WTC11 (cell line): Measurements from ENCODE around the gene WTAP. TPM values are rescaled to one million over a fixed set of nuclear protein-coding genes. Genes with fewer than 3 reads are reported as not detected.

ENCODE experiments used
- ATF1 ChIP-seq: sonication (generic); formaldehyde crosslinking; IDR thresholded peaks from 2 replicates; pipeline ENCODE4 v1.8.1; 2023; ENCODE audit warnings: mild to moderate bottlenecking, moderate library complexity, missing genetic modification reagents
- ESRRA ChIP-seq: sonication (generic); formaldehyde crosslinking; IDR thresholded peaks from 2 replicates; pipeline ENCODE4 v1.8.1; 2022; ENCODE audit warnings: mild to moderate bottlenecking, missing genetic modification reagents, borderline replicate concordance
- ETV6 ChIP-seq: sonication (generic); formaldehyde crosslinking; IDR thresholded peaks from 2 replicates; pipeline ENCODE4 v1.8.1; 2022; ENCODE audit warnings: mild to moderate bottlenecking, missing genetic modification reagents
- FOXK1 ChIP-seq: sonication (generic); formaldehyde crosslinking; IDR thresholded peaks from 2 replicates; pipeline ENCODE4 v1.8.0; 2022; ENCODE audit warnings: mild to moderate bottlenecking, moderate library complexity, missing genetic modification reagents
- GTF2I ChIP-seq: fragments of 250-450 bp; sonication (Bioruptor Pico); conservative IDR thresholded peaks from 2 replicates; pipeline ENCODE4 v1.4.0; 2021; ENCODE audit warnings: mild to moderate bottlenecking
- HMGA2 ChIP-seq: fragments of 250-450 bp; sonication (Bioruptor Pico); IDR thresholded peaks from 2 replicates; pipeline ENCODE4 v1.4.0; 2021; ENCODE audit warnings: mild to moderate bottlenecking, moderate library complexity
- MLX ChIP-seq: sonication (generic); formaldehyde crosslinking; IDR thresholded peaks from 2 replicates; pipeline ENCODE4 v1.8.1; 2023; ENCODE audit warnings: mild to moderate bottlenecking, missing genetic modification reagents, moderate library complexity
- MYBL2 ChIP-seq: sonication (generic); formaldehyde crosslinking; IDR thresholded peaks from 2 replicates; pipeline ENCODE4 v1.8.1; 2023; ENCODE audit warnings: mild to moderate bottlenecking, moderate library complexity, missing genetic modification reagents
- NR1H2 ChIP-seq: sonication (generic); formaldehyde crosslinking; IDR thresholded peaks from 2 replicates; pipeline ENCODE4 v1.9.0; 2021; ENCODE audit warnings: mild to moderate bottlenecking, moderate library complexity, missing genetic modification reagents
- NR3C1 ChIP-seq: sonication (generic); formaldehyde crosslinking; conservative IDR thresholded peaks from 2 replicates; pipeline ENCODE4 v1.8.1; 2023; ENCODE audit warnings: low read depth, mild to moderate bottlenecking, missing genetic modification reagents
- SMAD3 ChIP-seq: sonication (generic); formaldehyde crosslinking; IDR thresholded peaks from 2 replicates; pipeline ENCODE4 v1.8.0; 2022; ENCODE audit warnings: missing genetic modification reagents, mild to moderate bottlenecking, borderline replicate concordance
- SOX15 ChIP-seq: fragments of 250-450 bp; sonication (Bioruptor Pico); IDR thresholded peaks from 2 replicates; pipeline ENCODE4 v1.9.0; 2021; ENCODE audit warnings: mild to moderate bottlenecking
- TP53 ChIP-seq: sonication (generic); formaldehyde crosslinking; IDR thresholded peaks from 2 replicates; pipeline ENCODE4 v1.8.1; 2023; ENCODE audit warnings: mild to moderate bottlenecking, missing genetic modification reagents
- ZBTB43 ChIP-seq: sonication (generic); formaldehyde crosslinking; IDR thresholded peaks from 2 replicates; pipeline ENCODE4 v1.8.1; 2023; ENCODE audit warnings: mild to moderate bottlenecking, missing genetic modification reagents
- ZNF317 ChIP-seq: sonication (generic); formaldehyde crosslinking; IDR thresholded peaks from 2 replicates; pipeline ENCODE4 v1.8.1; 2023; ENCODE audit warnings: low read depth, mild to moderate bottlenecking, moderate library complexity, missing genetic modification reagents, borderline replicate concordance
- ZNF425 ChIP-seq: fragments of 250-450 bp; sonication (Bioruptor Pico); conservative IDR thresholded peaks from 2 replicates; pipeline ENCODE4 v1.9.0; 2021; ENCODE audit warnings: mild to moderate bottlenecking
- total RNA-seq: library from RNA; stranded (reverse); gene quantifications from 3 replicates; pipeline ENCODE4 v1.2.3, GENCODE V29; 2021
- TF ChIP-seq, protein P1 (sequence below): sonication (generic); formaldehyde crosslinking; IDR thresholded peaks from 2 replicates; pipeline ENCODE4 v1.8.1; 2023; ENCODE audit warnings: mild to moderate bottlenecking, moderate library complexity, missing genetic modification reagents
- TF ChIP-seq, protein P2 (sequence below): fragments of 250-450 bp; sonication (Bioruptor Pico); IDR thresholded peaks from 2 replicates; pipeline ENCODE4 v2.1.2; 2022; ENCODE audit warnings: mild to moderate bottlenecking, moderate library complexity
- TF ChIP-seq, protein P3 (sequence below): sonication (generic); formaldehyde crosslinking; IDR thresholded peaks from 2 replicates; pipeline ENCODE4 v1.8.1; 2022; ENCODE audit warnings: low read depth, missing genetic modification reagents, borderline replicate concordance
- TF ChIP-seq, protein P4 (sequence below): fragments of 250-450 bp; sonication (Bioruptor Pico); IDR thresholded peaks from 2 replicates; pipeline ENCODE4 v1.9.0; 2021; ENCODE audit warnings: mild to moderate bottlenecking
- TF ChIP-seq, protein P5 (sequence below): sonication (generic); formaldehyde crosslinking; IDR thresholded peaks from 2 replicates; pipeline ENCODE4 v1.8.0; 2023; ENCODE audit warnings: mild to moderate bottlenecking, missing genetic modification reagents

Gene WTAP
- total RNA-seq, 1 experiment from 2014 or later, result 88.8 TPM

DNA sequence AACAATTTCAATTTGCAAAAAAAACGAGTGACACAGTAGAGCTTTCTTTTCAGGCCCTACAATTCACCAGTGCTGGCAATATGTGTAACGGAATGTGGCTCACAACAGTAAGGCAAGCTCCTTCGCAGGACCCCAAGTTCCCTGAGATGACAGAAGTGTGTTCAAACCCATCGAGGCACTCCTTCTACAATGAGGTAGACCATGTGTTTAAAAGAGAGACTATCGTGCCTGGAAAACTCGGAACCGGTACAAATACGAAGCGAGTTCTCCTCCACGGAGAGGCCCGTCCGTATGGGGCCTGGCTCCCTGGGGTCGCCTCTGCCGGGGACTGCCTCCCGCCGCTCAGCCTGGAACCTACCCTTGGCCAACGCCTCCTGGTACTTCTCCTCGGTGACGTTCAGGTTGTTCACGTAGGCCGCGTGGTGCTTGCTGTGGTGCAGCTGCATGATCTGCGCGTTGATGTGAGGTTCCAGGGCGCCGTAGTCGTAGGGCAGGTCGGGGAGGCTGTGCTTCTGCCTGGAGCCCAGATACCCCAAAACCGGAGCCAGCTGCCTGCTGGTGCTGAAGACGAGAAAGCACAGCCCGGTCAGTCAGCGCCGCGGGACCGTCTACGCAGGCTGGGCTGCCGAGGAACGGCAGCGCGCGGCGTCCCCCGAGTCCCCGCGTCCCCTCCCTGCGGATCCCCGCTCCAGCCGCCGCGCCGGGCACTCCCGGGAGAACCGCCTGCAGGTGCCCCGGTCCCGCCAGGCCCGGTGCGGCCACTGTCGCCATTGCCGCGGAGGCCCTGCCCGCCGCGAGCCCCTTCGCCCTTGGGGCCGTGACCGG lies 34.8 kb upstream of the WTAP start (continued):
- no peak for TF ChIP-seq TP53 (CRISPR knock-in tag)
- 0 out of 2 replicates have a peak, but pooled peaks have one; percentile 8 for TF ChIP-seq ESRRA (CRISPR knock-in tag)
- TF ChIP-seq FOXK1 (CRISPR knock-in tag), result no peak
- TF ChIP-seq ZNF425 (CRISPR knock-in tag), result no peak
- TF ChIP-seq, protein P1, sequence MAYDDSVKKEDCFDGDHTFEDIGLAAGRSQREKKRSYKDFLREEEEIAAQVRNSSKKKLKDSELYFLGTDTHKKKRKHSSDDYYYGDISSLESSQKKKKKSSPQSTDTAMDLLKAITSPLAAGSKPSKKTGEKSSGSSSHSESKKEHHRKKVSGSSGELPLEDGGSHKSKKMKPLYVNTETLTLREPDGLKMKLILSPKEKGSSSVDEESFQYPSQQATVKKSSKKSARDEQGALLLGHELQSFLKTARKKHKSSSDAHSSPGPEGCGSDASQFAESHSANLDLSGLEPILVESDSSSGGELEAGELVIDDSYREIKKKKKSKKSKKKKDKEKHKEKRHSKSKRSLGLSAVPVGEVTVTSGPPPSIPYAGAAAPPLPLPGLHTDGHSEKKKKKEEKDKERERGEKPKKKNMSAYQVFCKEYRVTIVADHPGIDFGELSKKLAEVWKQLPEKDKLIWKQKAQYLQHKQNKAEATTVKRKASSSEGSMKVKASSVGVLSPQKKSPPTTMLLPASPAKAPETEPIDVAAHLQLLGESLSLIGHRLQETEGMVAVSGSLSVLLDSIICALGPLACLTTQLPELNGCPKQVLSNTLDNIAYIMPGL, result peak; percentile 67; the same call in 1 of the 2 replicates
- TF ChIP-seq MLX (CRISPR knock-in tag), result no peak
- no peak for TF ChIP-seq NR1H2 (CRISPR knock-in tag)
- no peak for TF ChIP-seq GTF2I (CRISPR knock-in tag)
- no peak for TF ChIP-seq ZBTB43
- no peak for TF ChIP-seq SMAD3 (CRISPR knock-in tag)
- TF ChIP-seq, protein P2, sequence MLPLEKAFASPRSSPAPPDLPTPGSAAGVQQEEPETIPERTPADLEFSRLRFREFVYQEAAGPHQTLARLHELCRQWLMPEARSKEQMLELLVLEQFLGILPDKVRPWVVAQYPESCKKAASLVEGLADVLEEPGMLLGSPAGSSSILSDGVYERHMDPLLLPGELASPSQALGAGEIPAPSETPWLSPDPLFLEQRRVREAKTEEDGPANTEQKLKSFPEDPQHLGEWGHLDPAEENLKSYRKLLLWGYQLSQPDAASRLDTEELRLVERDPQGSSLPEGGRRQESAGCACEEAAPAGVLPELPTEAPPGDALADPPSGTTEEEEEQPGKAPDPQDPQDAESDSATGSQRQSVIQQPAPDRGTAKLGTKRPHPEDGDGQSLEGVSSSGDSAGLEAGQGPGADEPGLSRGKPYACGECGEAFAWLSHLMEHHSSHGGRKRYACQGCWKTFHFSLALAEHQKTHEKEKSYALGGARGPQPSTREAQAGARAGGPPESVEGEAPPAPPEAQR (CRISPR knock-in tag), result no peak
- TF ChIP-seq, protein P3, sequence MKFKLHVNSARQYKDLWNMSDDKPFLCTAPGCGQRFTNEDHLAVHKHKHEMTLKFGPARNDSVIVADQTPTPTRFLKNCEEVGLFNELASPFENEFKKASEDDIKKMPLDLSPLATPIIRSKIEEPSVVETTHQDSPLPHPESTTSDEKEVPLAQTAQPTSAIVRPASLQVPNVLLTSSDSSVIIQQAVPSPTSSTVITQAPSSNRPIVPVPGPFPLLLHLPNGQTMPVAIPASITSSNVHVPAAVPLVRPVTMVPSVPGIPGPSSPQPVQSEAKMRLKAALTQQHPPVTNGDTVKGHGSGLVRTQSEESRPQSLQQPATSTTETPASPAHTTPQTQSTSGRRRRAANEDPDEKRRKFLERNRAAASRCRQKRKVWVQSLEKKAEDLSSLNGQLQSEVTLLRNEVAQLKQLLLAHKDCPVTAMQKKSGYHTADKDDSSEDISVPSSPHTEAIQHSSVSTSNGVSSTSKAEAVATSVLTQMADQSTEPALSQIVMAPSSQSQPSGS, result no peak
- TF ChIP-seq MYBL2 (CRISPR knock-in tag), result no peak
- no peak for TF ChIP-seq HMGA2 (CRISPR knock-in tag)
- no peak for TF ChIP-seq ETV6
- TF ChIP-seq, protein P4, sequence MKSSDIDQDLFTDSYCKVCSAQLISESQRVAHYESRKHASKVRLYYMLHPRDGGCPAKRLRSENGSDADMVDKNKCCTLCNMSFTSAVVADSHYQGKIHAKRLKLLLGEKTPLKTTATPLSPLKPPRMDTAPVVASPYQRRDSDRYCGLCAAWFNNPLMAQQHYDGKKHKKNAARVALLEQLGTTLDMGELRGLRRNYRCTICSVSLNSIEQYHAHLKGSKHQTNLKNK (CRISPR knock-in tag), result no peak
- TF ChIP-seq ATF1 (CRISPR knock-in tag), result peak; percentile 46; the same call in 1 of the 2 replicates
- TF ChIP-seq, protein P5, sequence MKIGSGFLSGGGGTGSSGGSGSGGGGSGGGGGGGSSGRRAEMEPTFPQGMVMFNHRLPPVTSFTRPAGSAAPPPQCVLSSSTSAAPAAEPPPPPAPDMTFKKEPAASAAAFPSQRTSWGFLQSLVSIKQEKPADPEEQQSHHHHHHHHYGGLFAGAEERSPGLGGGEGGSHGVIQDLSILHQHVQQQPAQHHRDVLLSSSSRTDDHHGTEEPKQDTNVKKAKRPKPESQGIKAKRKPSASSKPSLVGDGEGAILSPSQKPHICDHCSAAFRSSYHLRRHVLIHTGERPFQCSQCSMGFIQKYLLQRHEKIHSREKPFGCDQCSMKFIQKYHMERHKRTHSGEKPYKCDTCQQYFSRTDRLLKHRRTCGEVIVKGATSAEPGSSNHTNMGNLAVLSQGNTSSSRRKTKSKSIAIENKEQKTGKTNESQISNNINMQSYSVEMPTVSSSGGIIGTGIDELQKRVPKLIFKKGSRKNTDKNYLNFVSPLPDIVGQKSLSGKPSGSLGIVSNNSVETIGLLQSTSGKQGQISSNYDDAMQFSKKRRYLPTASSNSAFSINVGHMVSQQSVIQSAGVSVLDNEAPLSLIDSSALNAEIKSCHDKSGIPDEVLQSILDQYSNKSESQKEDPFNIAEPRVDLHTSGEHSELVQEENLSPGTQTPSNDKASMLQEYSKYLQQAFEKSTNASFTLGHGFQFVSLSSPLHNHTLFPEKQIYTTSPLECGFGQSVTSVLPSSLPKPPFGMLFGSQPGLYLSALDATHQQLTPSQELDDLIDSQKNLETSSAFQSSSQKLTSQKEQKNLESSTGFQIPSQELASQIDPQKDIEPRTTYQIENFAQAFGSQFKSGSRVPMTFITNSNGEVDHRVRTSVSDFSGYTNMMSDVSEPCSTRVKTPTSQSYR, result no peak
- no peak; the same call in 1 of the 2 replicates for TF ChIP-seq ZNF317
- no peak for TF ChIP-seq NR3C1 (CRISPR knock-in tag)
- no peak for TF ChIP-seq SOX15 (CRISPR knock-in tag)
